ENCODE measurements around the gene IFT122. TPM values are rescaled to one million over a fixed set of nuclear protein-coding genes. Genes with fewer than 3 reads are reported as not detected.

IFT122 gene
- total and polyA plus RNA-seq, 2 experiments from 2014 or later = 10.2 to 38.8 TPM

- H3K4me3 ChIP-seq = no peak overlapping the region
- no peak overlapping the region for H3K4me2 ChIP-seq
- Mint-ChIP-seq H3K36me3 (ENCODE audit: low read depth) (peaks cover 4% of the 10 kb centered on the region; the same call in 1 of the 3 replicates), H3K27me3 (ENCODE audit: insufficient read depth, low read depth, poor library complexity) (peaks cover 19% of the 10 kb centered on the region), H3K4me3 (no peak overlapping the region), H3K27ac (no peak overlapping the region), H3K4me1 (peaks cover 46% of the 10 kb centered on the region), H3K9me3 (no peaks in the 10 kb centered on the region)
- no peak for TF ChIP-seq EZH2phosphoT487 (IDR thresholded peaks at IDR 0.05; ENCODE audit: unreplicated experiment)
- TF ChIP-seq, protein P1, sequence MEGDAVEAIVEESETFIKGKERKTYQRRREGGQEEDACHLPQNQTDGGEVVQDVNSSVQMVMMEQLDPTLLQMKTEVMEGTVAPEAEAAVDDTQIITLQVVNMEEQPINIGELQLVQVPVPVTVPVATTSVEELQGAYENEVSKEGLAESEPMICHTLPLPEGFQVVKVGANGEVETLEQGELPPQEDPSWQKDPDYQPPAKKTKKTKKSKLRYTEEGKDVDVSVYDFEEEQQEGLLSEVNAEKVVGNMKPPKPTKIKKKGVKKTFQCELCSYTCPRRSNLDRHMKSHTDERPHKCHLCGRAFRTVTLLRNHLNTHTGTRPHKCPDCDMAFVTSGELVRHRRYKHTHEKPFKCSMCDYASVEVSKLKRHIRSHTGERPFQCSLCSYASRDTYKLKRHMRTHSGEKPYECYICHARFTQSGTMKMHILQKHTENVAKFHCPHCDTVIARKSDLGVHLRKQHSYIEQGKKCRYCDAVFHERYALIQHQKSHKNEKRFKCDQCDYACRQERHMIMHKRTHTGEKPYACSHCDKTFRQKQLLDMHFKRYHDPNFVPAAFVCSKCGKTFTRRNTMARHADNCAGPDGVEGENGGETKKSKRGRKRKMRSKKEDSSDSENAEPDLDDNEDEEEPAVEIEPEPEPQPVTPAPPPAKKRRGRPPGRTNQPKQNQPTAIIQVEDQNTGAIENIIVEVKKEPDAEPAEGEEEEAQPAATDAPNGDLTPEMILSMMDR (conservative IDR thresholded peaks at IDR 0.05; ENCODE audit: low read depth in 2 of 2) = no peak
- TF ChIP-seq ZNF114 (CRISPR knock-in tag; IDR thresholded peaks at IDR 0.05) = no peak
- TF ChIP-seq POLR2AphosphoS5 (IDR thresholded peaks at IDR 0.05; ENCODE audit: low read depth) = no peak
- TF ChIP-seq ETS1 (IDR thresholded peaks at IDR 0.05) = no peak
- TF ChIP-seq NANOG (IDR thresholded peaks at IDR 0.05; ENCODE audit: borderline replicate concordance) = no peak
- TF ChIP-seq, protein P2, sequence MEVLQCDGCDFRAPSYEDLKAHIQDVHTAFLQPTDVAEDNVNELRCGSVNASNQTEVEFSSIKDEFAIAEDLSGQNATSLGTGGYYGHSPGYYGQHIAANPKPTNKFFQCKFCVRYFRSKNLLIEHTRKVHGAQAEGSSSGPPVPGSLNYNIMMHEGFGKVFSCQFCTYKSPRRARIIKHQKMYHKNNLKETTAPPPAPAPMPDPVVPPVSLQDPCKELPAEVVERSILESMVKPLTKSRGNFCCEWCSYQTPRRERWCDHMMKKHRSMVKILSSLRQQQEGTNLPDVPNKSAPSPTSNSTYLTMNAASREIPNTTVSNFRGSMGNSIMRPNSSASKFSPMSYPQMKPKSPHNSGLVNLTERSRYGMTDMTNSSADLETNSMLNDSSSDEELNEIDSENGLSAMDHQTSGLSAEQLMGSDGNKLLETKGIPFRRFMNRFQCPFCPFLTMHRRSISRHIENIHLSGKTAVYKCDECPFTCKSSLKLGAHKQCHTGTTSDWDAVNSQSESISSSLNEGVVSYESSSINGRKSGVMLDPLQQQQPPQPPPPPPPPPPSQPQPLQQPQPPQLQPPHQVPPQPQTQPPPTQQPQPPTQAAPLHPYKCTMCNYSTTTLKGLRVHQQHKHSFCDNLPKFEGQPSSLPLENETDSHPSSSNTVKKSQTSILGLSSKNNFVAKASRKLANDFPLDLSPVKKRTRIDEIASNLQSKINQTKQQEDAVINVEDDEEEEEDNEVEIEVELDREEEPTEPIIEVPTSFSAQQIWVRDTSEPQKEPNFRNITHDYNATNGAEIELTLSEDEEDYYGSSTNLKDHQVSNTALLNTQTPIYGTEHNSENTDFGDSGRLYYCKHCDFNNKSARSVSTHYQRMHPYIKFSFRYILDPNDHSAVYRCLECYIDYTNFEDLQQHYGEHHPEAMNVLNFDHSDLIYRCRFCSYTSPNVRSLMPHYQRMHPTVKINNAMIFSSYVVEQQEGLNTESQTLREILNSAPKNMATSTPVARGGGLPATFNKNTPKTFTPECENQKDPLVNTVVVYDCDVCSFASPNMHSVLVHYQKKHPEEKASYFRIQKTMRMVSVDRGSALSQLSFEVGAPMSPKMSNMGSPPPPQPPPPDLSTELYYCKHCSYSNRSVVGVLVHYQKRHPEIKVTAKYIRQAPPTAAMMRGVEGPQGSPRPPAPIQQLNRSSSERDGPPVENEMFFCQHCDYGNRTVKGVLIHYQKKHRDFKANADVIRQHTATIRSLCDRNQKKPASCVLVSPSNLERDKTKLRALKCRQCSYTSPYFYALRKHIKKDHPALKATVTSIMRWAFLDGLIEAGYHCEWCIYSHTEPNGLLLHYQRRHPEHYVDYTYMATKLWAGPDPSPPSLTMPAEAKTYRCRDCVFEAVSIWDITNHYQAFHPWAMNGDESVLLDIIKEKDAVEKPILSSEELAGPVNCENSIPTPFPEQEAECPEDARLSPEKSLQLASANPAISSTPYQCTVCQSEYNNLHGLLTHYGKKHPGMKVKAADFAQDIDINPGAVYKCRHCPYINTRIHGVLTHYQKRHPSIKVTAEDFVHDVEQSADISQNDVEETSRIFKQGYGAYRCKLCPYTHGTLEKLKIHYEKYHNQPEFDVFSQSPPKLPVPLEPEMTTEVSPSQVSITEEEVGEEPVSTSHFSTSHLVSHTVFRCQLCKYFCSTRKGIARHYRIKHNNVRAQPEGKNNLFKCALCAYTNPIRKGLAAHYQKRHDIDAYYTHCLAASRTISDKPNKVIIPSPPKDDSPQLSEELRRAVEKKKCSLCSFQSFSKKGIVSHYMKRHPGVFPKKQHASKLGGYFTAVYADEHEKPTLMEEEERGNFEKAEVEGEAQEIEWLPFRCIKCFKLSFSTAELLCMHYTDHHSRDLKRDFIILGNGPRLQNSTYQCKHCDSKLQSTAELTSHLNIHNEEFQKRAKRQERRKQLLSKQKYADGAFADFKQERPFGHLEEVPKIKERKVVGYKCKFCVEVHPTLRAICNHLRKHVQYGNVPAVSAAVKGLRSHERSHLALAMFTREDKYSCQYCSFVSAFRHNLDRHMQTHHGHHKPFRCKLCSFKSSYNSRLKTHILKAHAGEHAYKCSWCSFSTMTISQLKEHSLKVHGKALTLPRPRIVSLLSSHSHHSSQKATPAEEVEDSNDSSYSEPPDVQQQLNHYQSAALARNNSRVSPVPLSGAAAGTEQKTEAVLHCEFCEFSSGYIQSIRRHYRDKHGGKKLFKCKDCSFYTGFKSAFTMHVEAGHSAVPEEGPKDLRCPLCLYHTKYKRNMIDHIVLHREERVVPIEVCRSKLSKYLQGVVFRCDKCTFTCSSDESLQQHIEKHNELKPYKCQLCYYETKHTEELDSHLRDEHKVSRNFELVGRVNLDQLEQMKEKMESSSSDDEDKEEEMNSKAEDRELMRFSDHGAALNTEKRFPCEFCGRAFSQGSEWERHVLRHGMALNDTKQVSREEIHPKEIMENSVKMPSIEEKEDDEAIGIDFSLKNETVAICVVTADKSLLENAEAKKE (CRISPR knock-in tag; IDR thresholded peaks at IDR 0.05) = no peak
- TF ChIP-seq EZH2 (IDR thresholded peaks at IDR 0.05; ENCODE audit: low read depth, unreplicated experiment) = no peak
- no peak for DNase-seq (ENCODE audit: low spot score)
- H3K36me3 ChIP-seq (ENCODE audit: insufficient read depth) = no peaks in the 10 kb centered on the region
- H3K27me3 ChIP-seq (ENCODE audit: insufficient read depth) = no peaks in the 10 kb centered on the region
- H3K9me2 ChIP-seq (ENCODE audit: insufficient read depth) = no peaks in the 10 kb centered on the region
- no peak for ATAC-seq
- no peaks in the 10 kb centered on the region for H4K20me1 ChIP-seq (replicated peaks; ENCODE audit: insufficient read depth)
- H3K27ac ChIP-seq (ENCODE audit: low read depth) = no peak overlapping the region
- H2AFZ ChIP-seq = no peak overlapping the region
- no peaks in the 10 kb centered on the region for H3K79me2 ChIP-seq (replicated peaks; ENCODE audit: insufficient read depth)
- peaks cover 15% of the 10 kb centered on the region; the same call in 1 of the 2 replicates for H3K4me1 ChIP-seq (ENCODE audit: insufficient read depth)
- H3F3A ChIP-seq (replicated peaks; ENCODE audit: low read depth) = no peaks in the 10 kb centered on the region
Observed at GRCh38 chr3:129556358-129556695, 116.3 kb downstream of the IFT122 start.
